Measurements from ENCODE around the gene GTF2IRD2.
"Not testable (repeated sequence)": the region's sequence is repeated elsewhere in the genome, so short reads cannot be mapped to it uniquely, and the experiment has no call there.

GTF2IRD2 gene

GRCh38 chr7:74783595-74783994 lies 67.8 kb downstream of the GTF2IRD2 start:
- not testable (repeated sequence) for DNase-seq

GRCh38 chr7:74781746-74782145 lies 69.7 kb downstream of the GTF2IRD2 start:
- not testable (repeated sequence) for DNase-seq

GRCh38 chr7:74779053-74779452 lies 72.4 kb downstream of the GTF2IRD2 start:
- not testable (repeated sequence) for DNase-seq

GRCh38 chr7:74775111-74775510 lies 76.3 kb downstream of the GTF2IRD2 start:
- not testable (repeated sequence) for DNase-seq

GRCh38 chr7:74773760-74774750 lies 77.3 kb downstream of the GTF2IRD2 start, which contains the start of gene NCF1:
Gene NCF1 (plus strand): TSS chr7:74774011. CDS start chr7:74774032, 21 bp downstream.
- DNase-seq = not testable (repeated sequence)

- not testable (repeated sequence) for DNase-seq
These were observed 79.3 kb downstream of the GTF2IRD2 start for GRCh38 chr7:74772093-74772492.

GRCh38 chr7:74770062-74770461 lies 81.3 kb downstream of the GTF2IRD2 start:
- not testable (repeated sequence) for DNase-seq

GRCh38 chr7:74766991-74767390 lies 84.4 kb downstream of the GTF2IRD2 start:
- DNase-seq = not testable (repeated sequence)

GRCh38 chr7:74766509-74766908 lies 84.9 kb downstream of the GTF2IRD2 start:
- DNase-seq = not testable (repeated sequence)

- DNase-seq = not testable (repeated sequence)
These were observed 86.0 kb downstream of the GTF2IRD2 start for GRCh38 chr7:74765205-74765918.

- not testable (repeated sequence) for DNase-seq
These were observed 92.4 kb downstream of the GTF2IRD2 start for GRCh38 chr7:74758982-74759381.

GRCh38 chr7:74758268-74758667 lies 93.1 kb downstream of the GTF2IRD2 start:
- not testable (repeated sequence) for DNase-seq

GRCh38 chr7:74756673-74757072 lies 94.7 kb downstream of the GTF2IRD2 start:
- DNase-seq = not testable (repeated sequence)

- not testable (repeated sequence) for DNase-seq
These were observed 97.4 kb downstream of the GTF2IRD2 start for GRCh38 chr7:74753921-74754482.
